H1 (cell line): ENCODE data around the gene CLVS2.

Experiments
- BCL11A ChIP-seq, 2 experiments: IDR thresholded peaks; one replicate each; pipeline ENCODE4 v1.6.1; 2011; ENCODE audit warnings: low read depth in 2 of 2, low read length in 2 of 2, mild to moderate bottlenecking in 2 of 2
- BRCA1 ChIP-seq: IDR thresholded peaks from 2 replicates; pipeline ENCODE4 v1.6.1; 2012; ENCODE audit warnings: low read depth, low read length, improper control_type of control experiment
- EP300 ChIP-seq, 2 experiments: IDR thresholded peaks; 1 replicate in 1 of 2; 2 replicates in 1 of 2; pipeline ENCODE4 v1.6.1; 2011 to 2012; ENCODE audit warnings: low read depth in 2 of 2, low read length in 2 of 2, mild to moderate bottlenecking in 2 of 2, borderline replicate concordance in 1 of 2, inconsistent platforms in 1 of 2, moderate library complexity in 1 of 2
- EZH2 ChIP-seq: fragments of 200-600 bp; sonication (generic); IDR thresholded peaks from 2 replicates; pipeline ENCODE4 v1.7.1; 2012; ENCODE audit warnings: low read depth, mild to moderate bottlenecking, moderate library complexity, low read length, inconsistent platforms; ENCODE audit not compliant: severe bottlenecking
- FOSL1 ChIP-seq: IDR thresholded peaks from 2 replicates; pipeline ENCODE4 v1.6.1; 2011; ENCODE audit warnings: mild to moderate bottlenecking, low read depth, low read length, moderate library complexity; ENCODE audit not compliant: insufficient read depth
- POLR2A ChIP-seq, 2 experiments: IDR thresholded peaks; 1 replicate in 1 of 2; 2 replicates in 1 of 2; pipeline ENCODE4 v1.6.1; 2011; ENCODE audit warnings: low read depth in 2 of 2, low read length in 2 of 2, mild to moderate bottlenecking in 2 of 2; ENCODE audit errors: control extremely low read depth in 1 of 2
- POLR2AphosphoS5 ChIP-seq: IDR thresholded peaks from 2 replicates; pipeline ENCODE4 v1.6.1; 2011; ENCODE audit warnings: low read depth, low read length
- RAD21 ChIP-seq, 2 experiments: IDR thresholded peaks in 1 of 2; conservative IDR thresholded peaks in 1 of 2; 2 replicates each; pipeline ENCODE4 v1.6.1; 2011; ENCODE audit warnings: low read depth in 2 of 2, low read length in 2 of 2, improper control_type of control experiment in 1 of 2, inconsistent platforms in 1 of 2, mild to moderate bottlenecking in 1 of 2, moderate library complexity in 1 of 2
- SIN3A ChIP-seq, 2 experiments: IDR thresholded peaks in 1 of 2; conservative IDR thresholded peaks in 1 of 2; 2 replicates each; pipeline ENCODE4 v1.6.1; 2011 to 2012; ENCODE audit warnings: low read length in 2 of 2, improper control_type of control experiment in 1 of 2, low read depth in 1 of 2, mild to moderate bottlenecking in 1 of 2
- SRF ChIP-seq: IDR thresholded peaks from 2 replicates; pipeline ENCODE4 v1.6.1; 2011; ENCODE audit warnings: mild to moderate bottlenecking, low read depth, low read length, moderate library complexity
- SUZ12 ChIP-seq: fragments of 200-600 bp; sonication (generic); IDR thresholded peaks from 2 replicates; pipeline ENCODE4 v1.6.1; 2012; ENCODE audit warnings: mild to moderate bottlenecking, inconsistent platforms, low read length, moderate library complexity, mixed read lengths
- TEAD4 ChIP-seq: IDR thresholded peaks from 2 replicates; pipeline ENCODE4 v1.6.1; 2012; ENCODE audit warnings: low read depth, low read length, inconsistent platforms, mixed read lengths
- TF ChIP-seq, protein P1 (sequence below), 3 experiments: IDR thresholded peaks; 1 replicate in 2 of 3; 2 replicates in 1 of 3; pipeline versions ENCODE4 v1.5.1 to v1.6.1; 2011; ENCODE audit warnings: low read length in 3 of 3, mild to moderate bottlenecking in 3 of 3, inconsistent platforms in 2 of 3, low read depth in 1 of 3, moderate library complexity in 1 of 3; ENCODE audit not compliant: insufficient read depth in 1 of 3; ENCODE audit errors: control extremely low read depth in 1 of 3

DNA sequence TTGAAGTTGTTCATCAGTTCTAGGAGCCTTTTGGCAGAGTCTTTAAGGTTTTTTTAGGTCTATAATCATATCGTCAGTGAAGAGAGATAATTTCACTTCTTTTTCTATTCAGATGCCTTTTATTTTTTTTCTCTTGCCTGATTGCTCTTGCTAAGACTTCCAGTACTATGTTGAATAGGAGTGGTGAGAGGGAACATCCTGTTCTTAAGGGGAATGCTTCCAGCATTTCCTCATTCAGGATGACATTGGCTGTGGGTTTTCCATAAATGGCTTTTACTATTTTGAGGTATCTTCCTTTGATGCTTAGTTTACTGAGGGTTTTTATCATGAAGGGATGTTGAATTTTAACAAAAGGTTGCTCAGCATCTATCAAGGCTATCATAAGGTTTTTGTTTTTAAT lies 109.5 kb downstream of the CLVS2 start:
- TF ChIP-seq BRCA1 = no peak
- TF ChIP-seq FOSL1 = no peak
- no peak for TF ChIP-seq POLR2AphosphoS5
- no peak for TF ChIP-seq SUZ12
- no peak for TF ChIP-seq EZH2
- TF ChIP-seq, protein P1, sequence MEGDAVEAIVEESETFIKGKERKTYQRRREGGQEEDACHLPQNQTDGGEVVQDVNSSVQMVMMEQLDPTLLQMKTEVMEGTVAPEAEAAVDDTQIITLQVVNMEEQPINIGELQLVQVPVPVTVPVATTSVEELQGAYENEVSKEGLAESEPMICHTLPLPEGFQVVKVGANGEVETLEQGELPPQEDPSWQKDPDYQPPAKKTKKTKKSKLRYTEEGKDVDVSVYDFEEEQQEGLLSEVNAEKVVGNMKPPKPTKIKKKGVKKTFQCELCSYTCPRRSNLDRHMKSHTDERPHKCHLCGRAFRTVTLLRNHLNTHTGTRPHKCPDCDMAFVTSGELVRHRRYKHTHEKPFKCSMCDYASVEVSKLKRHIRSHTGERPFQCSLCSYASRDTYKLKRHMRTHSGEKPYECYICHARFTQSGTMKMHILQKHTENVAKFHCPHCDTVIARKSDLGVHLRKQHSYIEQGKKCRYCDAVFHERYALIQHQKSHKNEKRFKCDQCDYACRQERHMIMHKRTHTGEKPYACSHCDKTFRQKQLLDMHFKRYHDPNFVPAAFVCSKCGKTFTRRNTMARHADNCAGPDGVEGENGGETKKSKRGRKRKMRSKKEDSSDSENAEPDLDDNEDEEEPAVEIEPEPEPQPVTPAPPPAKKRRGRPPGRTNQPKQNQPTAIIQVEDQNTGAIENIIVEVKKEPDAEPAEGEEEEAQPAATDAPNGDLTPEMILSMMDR (IDR thresholded peaks at IDR 0.05; ENCODE audit: control extremely low read depth in 1 of 3, insufficient read depth in 1 of 3, low read depth in 1 of 3, low read length in 3 of 3) = no peak
- no peak for TF ChIP-seq SIN3A (conservative IDR thresholded peaks at IDR 0.05 in 1 of 2, IDR thresholded peaks at IDR 0.05 in 1 of 2; ENCODE audit: low read depth in 1 of 2, low read length in 2 of 2)
- no peak for TF ChIP-seq POLR2A (IDR thresholded peaks at IDR 0.05; ENCODE audit: control extremely low read depth in 1 of 2, low read depth in 2 of 2, low read length in 2 of 2)
- TF ChIP-seq SRF = no peak
- no peak for TF ChIP-seq BCL11A (IDR thresholded peaks at IDR 0.05; ENCODE audit: low read depth in 2 of 2, low read length in 2 of 2)
- no peak for TF ChIP-seq RAD21 (IDR thresholded peaks at IDR 0.05 in 1 of 2, conservative IDR thresholded peaks at IDR 0.05 in 1 of 2; ENCODE audit: low read depth in 2 of 2, low read length in 2 of 2)
- no peak for TF ChIP-seq EP300 (IDR thresholded peaks at IDR 0.05; ENCODE audit: borderline replicate concordance in 1 of 2, low read depth in 2 of 2, low read length in 2 of 2)
- no peak for TF ChIP-seq TEAD4
